HEK293T (cell line): ENCODE data around the gene ZNF627.

ENCODE experiments used
- CTCF ChIA-PET: fragments of 350-600 bp; formaldehyde crosslinking; extraction: SDS; loops from one replicate; lab custom pipeline; 2021; ENCODE audit warnings: antibody characterized with exemption, inconsistent platforms; lab: Yijun Ruan, JAX
- POLR2A ChIA-PET: fragments of 350-600 bp; formaldehyde crosslinking; extraction: SDS; loops from one replicate; lab custom pipeline; 2020; ENCODE audit warnings: antibody characterized with exemption, inconsistent platforms; lab: Yijun Ruan, JAX
- DNase-seq: peaks from one replicate; pipeline ENCODE4 v3.0.0; 2012; ENCODE audit warnings: mixed read lengths; ENCODE audit errors: extremely low spot score
- ARNT ChIP-seq: fragments of 450-650 bp; IDR thresholded peaks from 2 replicates; pipeline ENCODE4 v1.6.1; 2017; ENCODE audit warnings: mild to moderate bottlenecking
- BHLHE40 ChIP-seq: fragments of 450-650 bp; IDR thresholded peaks from 2 replicates; pipeline ENCODE4 v1.6.1; 2016; ENCODE audit warnings: mild to moderate bottlenecking, moderate library complexity, borderline replicate concordance
- CTBP1 ChIP-seq: fragments of 450-650 bp; IDR thresholded peaks from 2 replicates; pipeline ENCODE4 v1.6.1; 2016; ENCODE audit warnings: borderline replicate concordance
- ELF4 ChIP-seq: fragments of 450-650 bp; IDR thresholded peaks from 2 replicates; pipeline ENCODE4 v1.6.1; 2017; ENCODE audit warnings: antibody characterized with exemption
- FOXA1 ChIP-seq: fragments of 450-650 bp; IDR thresholded peaks from 2 replicates; pipeline ENCODE4 v1.6.1; 2016; ENCODE audit warnings: mild to moderate bottlenecking
- FOXK2 ChIP-seq: fragments of 450-650 bp; IDR thresholded peaks from 2 replicates; pipeline ENCODE4 v1.6.1; 2016; ENCODE audit warnings: mild to moderate bottlenecking
- FOXM1 ChIP-seq: fragments of 450-650 bp; IDR thresholded peaks from 2 replicates; pipeline ENCODE4 v1.6.1; 2017; ENCODE audit warnings: mild to moderate bottlenecking, borderline replicate concordance
- HDGF ChIP-seq: fragments of 450-650 bp; IDR thresholded peaks from 2 replicates; pipeline ENCODE4 v1.6.1; 2017; ENCODE audit warnings: antibody characterized with exemption, borderline replicate concordance
- L3MBTL2 ChIP-seq: fragments of 450-650 bp; conservative IDR thresholded peaks from 2 replicates; pipeline ENCODE4 v1.6.1; 2016; ENCODE audit warnings: mild to moderate bottlenecking
- LEF1 ChIP-seq: fragments of 450-650 bp; IDR thresholded peaks from 2 replicates; pipeline ENCODE4 v1.6.1; 2017; ENCODE audit warnings: mild to moderate bottlenecking, borderline replicate concordance
- NFRKB ChIP-seq: fragments of 450-650 bp; IDR thresholded peaks from 2 replicates; pipeline ENCODE4 v1.6.1; 2016; ENCODE audit warnings: mild to moderate bottlenecking, moderate library complexity
- SP1 ChIP-seq: fragments of 450-650 bp; IDR thresholded peaks from 2 replicates; pipeline ENCODE4 v1.6.1; 2017
- SUZ12 ChIP-seq: fragments of 450-650 bp; IDR thresholded peaks from 2 replicates; pipeline ENCODE4 v1.6.1; 2016; ENCODE audit warnings: mild to moderate bottlenecking
- TARDBP ChIP-seq: fragments of 450-650 bp; IDR thresholded peaks from 2 replicates; pipeline ENCODE4 v1.6.1; 2016
- ZNF384 ChIP-seq: fragments of 450-650 bp; IDR thresholded peaks from 2 replicates; pipeline ENCODE4 v1.6.1; 2016
- TF ChIP-seq, protein P1 (sequence below): fragments of 450-650 bp; IDR thresholded peaks from 2 replicates; pipeline ENCODE4 v1.6.1; 2016

The ZNF627 gene

DNA sequence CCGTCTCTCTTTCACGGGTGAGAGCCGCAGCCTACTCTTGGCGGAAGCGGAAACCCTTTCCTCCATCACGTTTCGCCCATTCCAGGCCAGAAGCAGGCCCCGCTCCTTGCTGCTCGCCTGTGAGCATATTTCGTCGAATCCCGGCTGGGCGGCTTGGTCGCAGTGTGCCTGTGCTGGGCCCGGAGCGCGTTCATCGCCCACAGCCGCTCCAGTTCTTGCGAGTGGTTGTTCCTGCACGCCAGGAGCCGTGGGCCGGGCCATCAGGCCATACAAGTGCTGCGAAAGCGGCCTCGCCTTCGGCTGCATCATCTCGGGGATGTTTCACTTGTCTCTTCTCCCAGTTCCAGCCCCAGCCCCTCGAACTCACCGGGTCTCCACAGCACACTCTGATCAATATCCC lies 65.0 kb downstream of the ZNF627 start:
- POLR2A ChIA-PET, result no interaction called here

DNA sequence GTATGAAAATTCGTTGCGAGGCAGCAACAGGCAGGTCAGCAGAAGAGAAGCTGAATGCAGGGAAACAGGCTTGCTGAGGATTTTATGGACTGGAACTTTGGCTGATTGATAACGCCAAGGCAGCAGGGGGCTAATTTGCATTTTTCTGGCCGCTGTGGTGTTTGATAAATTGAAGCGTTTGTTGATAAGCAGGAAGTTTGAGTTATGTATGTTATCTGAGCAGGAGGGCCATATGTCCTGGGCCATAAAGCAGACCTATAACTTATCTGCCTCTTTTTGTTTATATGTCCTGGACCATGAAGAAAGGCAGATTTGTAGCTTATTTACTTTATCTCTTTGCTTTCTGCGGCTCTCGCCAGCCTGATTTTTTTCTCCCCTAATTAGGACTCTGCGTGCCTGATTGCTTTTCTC lies 65.9 kb downstream of the ZNF627 start:
- TF ChIP-seq TARDBP (no peak), FOXK2 (no peak), NFRKB (no peak), LEF1 (no peak), FOXA1 (no peak), BHLHE40 (no peak), L3MBTL2 (no peak), HDGF (no peak), ZNF384 (no peak), CTBP1 (no peak), ARNT (no peak), SUZ12 (no peak), ELF4 (no peak), SP1 (no peak), FOXM1 (no peak)
- TF ChIP-seq, protein P1, sequence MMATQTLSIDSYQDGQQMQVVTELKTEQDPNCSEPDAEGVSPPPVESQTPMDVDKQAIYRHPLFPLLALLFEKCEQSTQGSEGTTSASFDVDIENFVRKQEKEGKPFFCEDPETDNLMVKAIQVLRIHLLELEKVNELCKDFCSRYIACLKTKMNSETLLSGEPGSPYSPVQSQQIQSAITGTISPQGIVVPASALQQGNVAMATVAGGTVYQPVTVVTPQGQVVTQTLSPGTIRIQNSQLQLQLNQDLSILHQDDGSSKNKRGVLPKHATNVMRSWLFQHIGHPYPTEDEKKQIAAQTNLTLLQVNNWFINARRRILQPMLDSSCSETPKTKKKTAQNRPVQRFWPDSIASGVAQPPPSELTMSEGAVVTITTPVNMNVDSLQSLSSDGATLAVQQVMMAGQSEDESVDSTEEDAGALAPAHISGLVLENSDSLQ, result no peak
- DNase-seq, result no peak
- CTCF ChIA-PET, result no interaction called here
- POLR2A ChIA-PET, result no interaction called here

More for the DNA sequence above, 65.0 kb downstream of the ZNF627 start:
- CTCF ChIA-PET, result no interaction called here
- TF ChIP-seq ARNT (no peak), SUZ12 (no peak), TARDBP (no peak)
- DNase-seq, result no peak
